Breast epithelium (tissue), 4 donors: ENCODE measurements around the gene CDH13. TPM values are rescaled to one million over a fixed set of nuclear protein-coding genes. Genes with fewer than 3 reads are reported as not detected.

Experiments used
- DNase-seq, 2 donors: peaks; one replicate each; pipeline ENCODE4 v3.0.0-alpha.2; 2019; ENCODE audit warnings: low spot score in 2 of 2
- H3K27ac ChIP-seq, 2 donors: fragments of 200-600 bp; sonication (generic) in 1 of 2; one replicate each; pipeline ENCODE4 v1.5.1; 2016 to 2019; ENCODE audit warnings: mild to moderate bottlenecking in 1 of 2
- H3K27me3 ChIP-seq, 2 donors: fragments of 200-600 bp; sonication (generic) in 1 of 2; one replicate each; pipeline versions ENCODE4 v1.5.1 to v1.6.0; 2017 to 2019; ENCODE audit warnings: control low read depth in 1 of 2, mild to moderate bottlenecking in 1 of 2
- H3K36me3 ChIP-seq: fragments of 200-600 bp; one replicate; pipeline ENCODE4 v1.5.1; 2019
- H3K4me1 ChIP-seq, 2 donors: fragments of 200-600 bp; sonication (generic); one replicate each; pipeline ENCODE4 v1.5.1; 2016 to 2019; ENCODE audit warnings: control low read depth in 1 of 2
- H3K4me3 ChIP-seq, 3 donors: fragments of 200-600 bp; sonication (generic); 1 replicate in 2 of 3; 2 replicates in 1 of 3; pipeline ENCODE4 v1.5.1; 2016 to 2019; ENCODE audit warnings: mild to moderate bottlenecking in 3 of 3, moderate library complexity in 2 of 3
- H3K9me3 ChIP-seq, 2 donors: fragments of 200-600 bp; sonication (generic) in 1 of 2; one replicate each; pipeline ENCODE4 v1.5.1; 2016 to 2019; ENCODE audit warnings: control low read depth in 1 of 2
- CTCF ChIP-seq, 3 donors: fragments of 450-650 bp; IDR thresholded peaks; one replicate each; pipeline ENCODE4 v1.5.1; 2016 to 2017; ENCODE audit warnings: antibody characterized with exemption in 3 of 3, mild to moderate bottlenecking in 3 of 3, moderate library complexity in 3 of 3
- POLR2A ChIP-seq: fragments of 450-650 bp; IDR thresholded peaks from one replicate; pipeline ENCODE4 v1.6.1; 2016; ENCODE audit warnings: antibody characterized with exemption, mild to moderate bottlenecking, moderate library complexity
- POLR2AphosphoS5 ChIP-seq, 3 donors: sonication (generic); formaldehyde crosslinking; IDR thresholded peaks; one replicate each; pipeline ENCODE4 v1.6.1; 2017; ENCODE audit warnings: antibody characterized with exemption in 3 of 3
- intact Hi-C: fragments of 100-400 bp; cut with DNase I; formaldehyde crosslinking; loops from one replicate; pipeline ENCODE4 v1.15.1; 2023; ENCODE audit warnings: low total_unique reads
- total RNA-seq, 3 donors: library from RNA; depleted of rRNA; stranded (reverse); fragments of >200 nt; gene quantifications; one replicate each; pipeline ENCODE4 v1.1.0, GENCODE V29; 2016

CDH13 gene
- total RNA-seq, 3 donors from 2014 or later = 6.0 to 13.1 (median 11.5) TPM

- H3K4me1 ChIP-seq = no peaks in the 10 kb centered on the region
- no peaks in the 10 kb centered on the region for H3K36me3 ChIP-seq
- H3K27ac ChIP-seq = no peak overlapping the region
- no peaks in the 10 kb centered on the region for H3K27me3 ChIP-seq
- no peak for DNase-seq
- no peak for TF ChIP-seq CTCF (IDR thresholded peaks at IDR 0.05)
- TF ChIP-seq POLR2A = no peak
- no peak for TF ChIP-seq POLR2AphosphoS5 (IDR thresholded peaks at IDR 0.05)
- H3K4me3 ChIP-seq = no peak overlapping the region
- H3K9me3 ChIP-seq = no peaks in the 10 kb centered on the region
- intact Hi-C loops = no loop called here
Observed at GRCh38 chr16:83530293-83530692, 903.5 kb downstream of the CDH13 start.

- TF ChIP-seq CTCF (IDR thresholded peaks at IDR 0.05) = no peak
- no peak for TF ChIP-seq POLR2A
- TF ChIP-seq POLR2AphosphoS5 (IDR thresholded peaks at IDR 0.05) = no peak
- Histone ChIP-seq H3K27me3 (no peaks in the 10 kb centered on the region), H3K4me1 (no peaks in the 10 kb centered on the region), H3K9me3 (no peaks in the 10 kb centered on the region), H3K4me3 (no peak overlapping the region), H3K36me3 (no peaks in the 10 kb centered on the region), H3K27ac (no peak overlapping the region)
- intact Hi-C loops = no loop called here
- DNase-seq = no peak
Observed at GRCh38 chr16:83532634-83533033, 905.9 kb downstream of the CDH13 start.

- TF ChIP-seq POLR2AphosphoS5 (IDR thresholded peaks at IDR 0.05) (no peak), POLR2A (no peak), CTCF (IDR thresholded peaks at IDR 0.05) (no peak)
- Histone ChIP-seq H3K4me3 (no peak overlapping the region), H3K36me3 (no peaks in the 10 kb centered on the region), H3K27ac (no peak overlapping the region), H3K4me1 (no peaks in the 10 kb centered on the region), H3K27me3 (no peaks in the 10 kb centered on the region), H3K9me3 (no peaks in the 10 kb centered on the region)
- no peak for DNase-seq
- intact Hi-C loops = no loop called here
Observed at GRCh38 chr16:83533193-83533592, 906.4 kb downstream of the CDH13 start.

- H3K27ac ChIP-seq = no peak overlapping the region
- H3K4me3 ChIP-seq = no peak overlapping the region
- DNase-seq = no peak
- H3K9me3 ChIP-seq = no peaks in the 10 kb centered on the region
- H3K27me3 ChIP-seq = no peaks in the 10 kb centered on the region
- intact Hi-C loops = no loop called here
- H3K4me1 ChIP-seq = no peaks in the 10 kb centered on the region
- H3K36me3 ChIP-seq = no peaks in the 10 kb centered on the region
- TF ChIP-seq POLR2A (no peak), POLR2AphosphoS5 (IDR thresholded peaks at IDR 0.05) (no peak), CTCF (IDR thresholded peaks at IDR 0.05) (no peak)
Observed at GRCh38 chr16:83538707-83539106, 911.9 kb downstream of the CDH13 start.

GRCh38 chr16:83539736-83540490 is 913.1 kb downstream of the CDH13 start:
- Histone ChIP-seq H3K4me3 (no peak overlapping the region), H3K27ac (no peak overlapping the region), H3K9me3 (no peaks in the 10 kb centered on the region), H3K4me1 (no peaks in the 10 kb centered on the region), H3K27me3 (no peaks in the 10 kb centered on the region), H3K36me3 (no peaks in the 10 kb centered on the region)
- intact Hi-C loops = no loop called here
- no peak for DNase-seq
- TF ChIP-seq CTCF (IDR thresholded peaks at IDR 0.05) = no peak
- TF ChIP-seq POLR2AphosphoS5 (IDR thresholded peaks at IDR 0.05) = no peak
- no peak for TF ChIP-seq POLR2A
